Lower lobe of right lung (tissue), 2 donors: Measurements from ENCODE around the gene TMCO6. TPM values are rescaled to one million over a fixed set of nuclear protein-coding genes. Genes with fewer than 3 reads are reported as not detected.
"Not testable (repeated sequence)": the region's sequence is repeated elsewhere in the genome, so short reads cannot be mapped to it uniquely, and the experiment has no call there.

ENCODE experiments used
- ATAC-seq, 2 donors: fragments of 200-7000 bp; cut with Tn5 transposase; one replicate each; pipeline ENCODE4 v1.9.1; 2020 to 2022; ENCODE audit warnings: mild to moderate bottlenecking in 2 of 2, moderate library complexity in 2 of 2
- DNase-seq: peaks from one replicate; pipeline ENCODE4 v3.0.0-alpha.2; 2020
- H3K27ac ChIP-seq: fragments of 200-600 bp; one replicate; pipeline ENCODE4 v1.8.0; 2022
- H3K27me3 ChIP-seq: fragments of 200-600 bp; one replicate; pipeline ENCODE4 v1.8.0; 2022; ENCODE audit warnings: low read depth
- H3K36me3 ChIP-seq: fragments of 200-600 bp; one replicate; pipeline ENCODE4 v1.8.0; 2022; ENCODE audit warnings: mild to moderate bottlenecking
- H3K4me1 ChIP-seq: fragments of 200-600 bp; one replicate; pipeline ENCODE4 v1.8.0; 2022
- H3K4me3 ChIP-seq: fragments of 200-600 bp; one replicate; pipeline ENCODE4 v1.8.0; 2022; ENCODE audit warnings: mild to moderate bottlenecking
- H3K9me3 ChIP-seq: fragments of 200-600 bp; one replicate; pipeline ENCODE4 v1.8.0; 2022
- CTCF ChIP-seq: fragments of 200-600 bp; IDR thresholded peaks from one replicate; pipeline ENCODE4 v1.8.0; 2022; ENCODE audit warnings: antibody characterized with exemption, mild to moderate bottlenecking
- intact Hi-C: fragments of 100-400 bp; cut with DNase I; formaldehyde crosslinking; loops from one replicate; pipeline ENCODE4 v1.11.0; 2022
- total RNA-seq: library from RNA; stranded (reverse); fragmentation: NEBNext Ultra II Directional; extraction: Animal tissue kit (Norgen Biotek cat#: 25700); gene quantifications from one replicate; pipeline ENCODE4 v1.2.1, GENCODE V29; 2021
- donor health status: DM: no; HTN: yes; CAD: no; lungs with severe emphysema.

The TMCO6 gene
- total RNA-seq, 1 donor from 2014 or later, result 12.3 TPM

GRCh38 chr5:140633501-140633900 is 5.8 kb upstream of the TMCO6 start:
- H3K9me3 ChIP-seq, result no peaks in the 10 kb centered on the region
- peak overlapping the region; percentile 83 for H3K27ac ChIP-seq
- no peak for ATAC-seq
- no peak for TF ChIP-seq CTCF
- H3K4me3 ChIP-seq, result peak overlapping the region; percentile 67
- no peaks in the 10 kb centered on the region for H3K27me3 ChIP-seq
- intact Hi-C loops, result loop anchor here (10.0 kb wide), 1 partner anchor 69 kb away; the partner anchor contains the start of genes APBB3 and SLC35A4
- DNase-seq, result no peak
- no peaks in the 10 kb centered on the region for H3K36me3 ChIP-seq
- peaks cover 47% of the 10 kb centered on the region for H3K4me1 ChIP-seq

GRCh38 chr5:140634103-140634502 is 5.1 kb upstream of the TMCO6 start:
- H3K4me1 ChIP-seq, result peaks cover 50% of the 10 kb centered on the region
- DNase-seq (no peak), ATAC-seq (no peak)
- H3K27ac ChIP-seq, result peak overlapping the region; percentile 83
- no peak overlapping the region for H3K4me3 ChIP-seq
- no peaks in the 10 kb centered on the region for H3K27me3 ChIP-seq
- H3K9me3 ChIP-seq, result no peaks in the 10 kb centered on the region
- TF ChIP-seq CTCF, result no peak
- no peaks in the 10 kb centered on the region for H3K36me3 ChIP-seq
- intact Hi-C loops, result loop anchor here (10.0 kb wide), 1 partner anchor 69 kb away; the partner anchor contains the start of genes APBB3 and SLC35A4

DNA sequence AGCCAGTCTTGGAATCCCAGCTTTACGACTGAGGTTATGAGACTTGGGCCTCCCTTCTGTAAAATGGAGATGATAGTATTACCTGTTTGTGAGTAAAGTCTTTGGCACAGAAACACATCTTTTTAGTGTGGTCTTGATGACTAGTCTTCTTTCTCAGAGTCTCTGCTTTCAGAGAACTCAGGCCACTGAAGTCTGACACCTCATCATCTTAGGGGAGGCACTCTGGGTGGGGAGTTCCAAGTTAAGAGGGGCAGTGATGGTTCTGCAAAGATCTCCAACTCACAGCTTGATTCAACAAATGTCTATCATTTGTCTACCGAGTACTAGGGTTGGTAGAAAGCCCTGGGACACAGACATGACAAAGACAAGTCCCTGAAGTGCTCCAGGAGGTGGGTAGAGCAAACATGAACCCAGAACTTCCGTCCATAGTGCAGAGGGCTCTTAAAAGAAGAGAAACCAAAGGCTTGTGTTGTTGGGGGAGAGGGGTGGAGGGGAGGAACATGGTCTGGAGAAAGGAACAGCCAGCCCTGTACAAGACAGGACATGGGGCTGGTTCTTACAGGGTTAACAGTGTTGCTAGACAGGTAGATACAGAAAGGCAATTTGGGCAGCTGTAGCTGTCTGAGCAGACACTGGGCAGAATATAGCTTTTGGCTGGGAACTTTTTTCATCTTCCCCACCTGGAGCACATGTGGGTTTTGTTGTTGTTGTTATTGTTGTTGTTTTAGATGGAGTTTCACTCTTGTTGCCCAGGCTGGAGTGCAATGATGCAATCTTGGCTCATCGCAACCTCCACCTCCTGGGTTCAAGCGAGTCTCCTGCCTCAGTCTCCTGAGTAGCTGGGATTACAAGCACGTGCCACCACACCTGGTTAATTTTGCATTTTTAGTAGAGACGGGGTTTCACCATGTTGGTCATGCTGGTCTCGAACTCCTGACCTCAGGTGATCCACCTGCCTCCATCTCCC is 3.7 kb upstream of the TMCO6 start:
- DNase-seq (no peak), ATAC-seq (no peak)
- no peak overlapping the region for H3K4me3 ChIP-seq
- no peaks in the 10 kb centered on the region for H3K36me3 ChIP-seq
- no peak overlapping the region for H3K27ac ChIP-seq
- TF ChIP-seq CTCF, result no peak
- H3K4me1 ChIP-seq, result peaks cover 60% of the 10 kb centered on the region
- intact Hi-C loops, result loop anchor here (10.0 kb wide), 1 partner anchor 71 kb away; the partner anchor contains the start of genes APBB3 and SLC35A4
- H3K9me3 ChIP-seq, result no peaks in the 10 kb centered on the region
- H3K27me3 ChIP-seq, result no peaks in the 10 kb centered on the region

DNA sequence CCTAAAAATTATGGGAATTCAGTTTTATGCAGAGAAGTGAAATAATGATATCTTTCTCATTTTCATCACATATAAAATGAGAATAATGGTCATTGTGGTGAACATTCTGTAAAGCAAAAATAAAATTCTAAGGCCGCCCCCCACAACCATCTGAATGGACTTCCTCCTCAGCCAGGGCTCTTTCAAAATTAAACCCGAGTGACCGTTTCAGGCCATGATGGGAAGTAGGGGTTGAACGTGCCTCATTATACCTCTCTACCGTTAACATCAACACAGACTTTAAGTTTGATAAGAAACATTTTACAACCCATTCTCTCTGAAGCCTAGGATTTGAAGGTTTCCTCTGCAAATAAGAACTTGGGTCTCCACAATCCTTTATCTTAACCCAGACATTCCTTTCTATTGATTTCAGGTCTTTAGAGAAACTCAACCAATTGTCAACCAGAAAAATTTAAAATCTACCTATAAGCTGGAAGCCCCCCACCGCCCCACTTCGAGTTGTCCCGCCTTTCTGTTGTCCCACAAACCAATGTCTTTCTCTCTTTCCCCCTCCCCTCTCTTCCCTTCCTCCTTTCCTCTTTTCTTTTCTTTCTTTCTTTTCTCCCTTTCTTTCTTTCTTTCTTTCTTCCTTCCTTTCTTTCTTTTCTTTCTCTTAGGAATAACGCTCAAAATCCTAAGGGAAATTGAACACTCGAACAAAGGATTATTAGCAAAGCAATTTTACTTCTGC is 1.7 kb upstream of the TMCO6 start:
- Histone ChIP-seq H3K4me1 (peaks cover 45% of the 10 kb centered on the region), H3K27me3 (no peaks in the 10 kb centered on the region), H3K36me3 (peaks cover 7% of the 10 kb centered on the region), H3K9me3 (no peaks in the 10 kb centered on the region), H3K4me3 (no peak overlapping the region), H3K27ac (no peak overlapping the region)
- no peak for ATAC-seq
- DNase-seq, result no peak
- no peak for TF ChIP-seq CTCF
- intact Hi-C loops, result loop anchor here (10.0 kb wide), 1 partner anchor 73 kb away; the partner anchor contains the start of genes APBB3 and SLC35A4

DNA sequence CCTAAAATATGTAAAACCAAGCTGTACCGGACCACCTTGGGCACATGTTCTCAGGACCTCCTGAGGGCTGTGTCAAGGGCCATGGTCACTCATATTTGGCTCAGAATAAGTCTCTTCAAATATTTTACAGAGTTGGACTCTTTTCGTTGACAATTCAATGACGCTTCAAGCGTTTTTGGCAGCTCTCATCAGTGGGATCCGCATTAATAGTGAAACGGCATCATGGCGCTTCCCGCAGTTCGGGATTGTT is 428 bp upstream of the TMCO6 start:
- ATAC-seq, result peak in 1 of 2 donors; percentile 1
- H3K27me3 ChIP-seq, H3K9me3 ChIP-seq, DNase-seq: not testable (repeated sequence)
- Histone ChIP-seq H3K4me3 (peak overlapping the region; percentile 91), H3K36me3 (peaks cover 20% of the 10 kb centered on the region), H3K27ac (peak overlapping the region; percentile 84), H3K4me1 (peaks cover 38% of the 10 kb centered on the region)
- intact Hi-C loops, result loop anchor here (10.0 kb wide), 1 partner anchor 74 kb away; the partner anchor contains the start of genes APBB3 and SLC35A4
